Osteocyte (in vitro differentiated cells): ENCODE data around the gene NOS1AP. TPM values are rescaled to one million over a fixed set of nuclear protein-coding genes. Genes with fewer than 3 reads are reported as not detected.

Experiments used
- DNase-seq: peaks from one replicate; pipeline ENCODE4 v3.0.0; 2021; ENCODE audit warnings: mixed read lengths; ENCODE audit not compliant: unreplicated experiment; ENCODE audit errors: extremely low spot score
- H3K27ac Mint-ChIP-seq: one replicate; pipeline ENCODE4 v1.8.0; 2021; ENCODE audit warnings: mild to moderate bottlenecking, mixed read lengths; ENCODE audit not compliant: unreplicated experiment
- H3K27me3 Mint-ChIP-seq: one replicate; pipeline ENCODE4 v1.8.0; 2021; ENCODE audit warnings: mixed read lengths; ENCODE audit not compliant: unreplicated experiment
- H3K36me3 Mint-ChIP-seq: one replicate; pipeline ENCODE4 v1.8.0; 2021; ENCODE audit warnings: mixed read lengths; ENCODE audit not compliant: unreplicated experiment
- H3K4me1 Mint-ChIP-seq: one replicate; pipeline ENCODE4 v1.8.0; 2021; ENCODE audit warnings: mixed read lengths; ENCODE audit not compliant: unreplicated experiment
- H3K4me3 Mint-ChIP-seq: one replicate; pipeline ENCODE4 v1.8.0; 2021; ENCODE audit warnings: mild to moderate bottlenecking, moderate library complexity, mixed read lengths; ENCODE audit not compliant: unreplicated experiment
- H3K9me3 Mint-ChIP-seq: one replicate; pipeline ENCODE4 v1.8.0; 2021; ENCODE audit warnings: mixed read lengths; ENCODE audit not compliant: unreplicated experiment
- long read RNA-seq: library from polyadenylated mRNA; unstranded; transcript quantifications from one replicate; pipeline ENCODE4 v2.0.0, GENCODE V29; 2021
- total RNA-seq: library from RNA; stranded (reverse); gene quantifications from 2 replicates; pipeline ENCODE4 v1.2.1, GENCODE V29; 2021
- TF ChIP-seq, protein P1 (sequence below): fragments of 200-600 bp; sonication (generic); IDR thresholded peaks from 2 replicates; pipeline ENCODE4 v1.5.0; 2021; ENCODE audit warnings: antibody characterized with exemption, mild to moderate bottlenecking, moderate library complexity

The NOS1AP gene
- 2.5 and 2.9 TPM in 2 replicates for total RNA-seq
- long read RNA-seq: 0 reads

DNA sequence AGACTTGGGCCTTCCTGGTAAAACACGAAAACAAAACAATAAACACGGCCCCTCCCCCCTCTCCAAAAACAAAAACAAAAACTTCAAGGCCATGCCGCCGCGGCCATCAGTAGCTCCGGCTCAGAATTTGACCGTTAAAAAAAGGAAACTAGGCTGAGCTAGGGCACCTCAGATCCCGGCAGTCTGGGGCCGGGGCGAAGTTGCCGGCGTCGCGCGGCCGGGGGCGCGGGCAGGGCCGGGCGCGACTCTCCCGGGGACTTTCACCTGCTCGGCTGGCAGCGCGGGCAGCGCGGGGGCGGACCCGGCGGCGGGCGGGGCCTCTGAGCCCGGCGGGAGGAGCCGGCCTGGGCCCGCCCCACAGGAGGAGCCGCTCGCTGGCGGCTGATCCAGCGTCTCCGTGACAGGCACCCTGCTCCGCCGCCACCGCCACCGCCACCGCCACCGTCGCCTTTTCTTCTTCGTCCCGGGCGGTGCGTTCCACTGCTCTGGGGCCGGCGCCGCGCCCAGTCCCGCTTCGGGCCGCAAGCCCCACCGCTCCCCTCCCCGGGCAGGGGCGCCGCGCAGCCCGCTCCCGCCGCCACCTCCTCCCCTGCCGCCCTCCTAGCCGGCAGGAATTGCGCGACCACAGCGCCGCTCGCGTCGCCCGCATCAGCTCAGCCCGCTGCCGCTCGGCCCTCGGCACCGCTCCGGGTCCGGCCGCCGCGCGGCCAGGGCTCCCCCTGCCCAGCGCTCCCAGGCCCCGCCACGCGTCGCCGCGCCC lies at the start of gene NOS1AP:
Gene NOS1AP (plus strand): TSS at position 358 of the 760 bp plus-strand sequence. CDS start 487 bp downstream, outside the sequence.
- Mint-ChIP-seq H3K4me1 (peaks cover 19% of the 10 kb centered on the region), H3K27ac (no peak within 1 kb of the TSS)
- peak; percentile 86 for DNase-seq

DNA sequence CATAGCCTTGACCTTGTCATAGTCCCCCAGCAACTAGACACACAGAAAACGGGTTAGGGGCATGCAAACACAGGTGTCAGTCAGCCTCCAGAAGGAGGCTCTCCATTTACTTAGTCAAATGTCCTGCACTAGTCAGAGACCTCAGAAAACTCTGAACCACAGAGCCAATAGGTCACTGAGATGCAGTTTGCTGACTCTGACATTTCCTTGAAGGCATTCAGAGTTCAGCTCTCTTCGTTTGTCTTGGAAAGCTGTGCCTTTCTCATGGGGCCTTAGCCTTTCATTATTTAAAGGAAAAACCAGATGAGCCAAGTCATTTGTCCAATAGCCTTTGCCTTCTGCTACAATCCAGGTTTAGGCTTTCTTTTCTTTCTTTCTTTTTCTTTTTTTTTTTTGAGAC lies 49.3 kb upstream of the NOS1AP start:
- DNase-seq: no peak
- H3K27ac Mint-ChIP-seq: peak overlapping the region; percentile 84

More for the DNA sequence above, at the start of gene NOS1AP:
- Mint-ChIP-seq H3K9me3 (no peaks in the 10 kb centered on the region), H3K36me3 (no peaks in the 10 kb centered on the region), H3K27me3 (peaks cover 61% of the 10 kb centered on the region), H3K4me3 (peak within 1 kb of the TSS; percentile 77)
- TF ChIP-seq, protein P1, sequence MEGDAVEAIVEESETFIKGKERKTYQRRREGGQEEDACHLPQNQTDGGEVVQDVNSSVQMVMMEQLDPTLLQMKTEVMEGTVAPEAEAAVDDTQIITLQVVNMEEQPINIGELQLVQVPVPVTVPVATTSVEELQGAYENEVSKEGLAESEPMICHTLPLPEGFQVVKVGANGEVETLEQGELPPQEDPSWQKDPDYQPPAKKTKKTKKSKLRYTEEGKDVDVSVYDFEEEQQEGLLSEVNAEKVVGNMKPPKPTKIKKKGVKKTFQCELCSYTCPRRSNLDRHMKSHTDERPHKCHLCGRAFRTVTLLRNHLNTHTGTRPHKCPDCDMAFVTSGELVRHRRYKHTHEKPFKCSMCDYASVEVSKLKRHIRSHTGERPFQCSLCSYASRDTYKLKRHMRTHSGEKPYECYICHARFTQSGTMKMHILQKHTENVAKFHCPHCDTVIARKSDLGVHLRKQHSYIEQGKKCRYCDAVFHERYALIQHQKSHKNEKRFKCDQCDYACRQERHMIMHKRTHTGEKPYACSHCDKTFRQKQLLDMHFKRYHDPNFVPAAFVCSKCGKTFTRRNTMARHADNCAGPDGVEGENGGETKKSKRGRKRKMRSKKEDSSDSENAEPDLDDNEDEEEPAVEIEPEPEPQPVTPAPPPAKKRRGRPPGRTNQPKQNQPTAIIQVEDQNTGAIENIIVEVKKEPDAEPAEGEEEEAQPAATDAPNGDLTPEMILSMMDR: no peak

DNA sequence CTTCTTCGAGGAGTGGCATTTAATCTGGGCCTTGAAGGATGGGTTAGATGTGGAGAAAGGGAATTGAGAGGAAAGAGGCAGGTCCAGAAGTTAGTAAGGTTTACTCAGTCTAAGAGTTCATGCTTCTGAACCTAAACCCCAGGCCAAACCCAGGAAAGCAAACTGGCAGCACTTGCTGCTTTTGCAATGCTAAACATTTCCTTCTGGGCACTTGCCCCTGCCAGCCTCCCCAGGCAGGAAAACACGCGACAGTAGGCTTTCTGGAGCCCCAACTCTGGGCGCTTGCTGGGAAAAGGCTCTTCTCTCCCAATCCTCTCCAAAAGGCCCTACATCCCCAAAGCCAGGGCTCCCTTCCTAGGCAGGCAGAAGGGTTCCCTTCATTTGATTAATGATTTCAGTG lies 48.4 kb upstream of the NOS1AP start:
- peak overlapping the region; percentile 93 for H3K4me3 Mint-ChIP-seq
- DNase-seq: no peak
- TF ChIP-seq, protein P1: no peak
- H3K27me3 Mint-ChIP-seq: no peaks in the 10 kb centered on the region
- H3K36me3 Mint-ChIP-seq: peaks cover 32% of the 10 kb centered on the region
- peak overlapping the region; percentile 84 for H3K27ac Mint-ChIP-seq
- H3K4me1 Mint-ChIP-seq: peaks cover 50% of the 10 kb centered on the region
- H3K9me3 Mint-ChIP-seq: no peaks in the 10 kb centered on the region

More for the DNA sequence above, 49.3 kb upstream of the NOS1AP start:
- Mint-ChIP-seq H3K4me3 (peak overlapping the region; percentile 93), H3K36me3 (peaks cover 41% of the 10 kb centered on the region), H3K4me1 (peaks cover 50% of the 10 kb centered on the region), H3K9me3 (no peaks in the 10 kb centered on the region), H3K27me3 (no peaks in the 10 kb centered on the region)
- TF ChIP-seq, protein P1: no peak

DNA sequence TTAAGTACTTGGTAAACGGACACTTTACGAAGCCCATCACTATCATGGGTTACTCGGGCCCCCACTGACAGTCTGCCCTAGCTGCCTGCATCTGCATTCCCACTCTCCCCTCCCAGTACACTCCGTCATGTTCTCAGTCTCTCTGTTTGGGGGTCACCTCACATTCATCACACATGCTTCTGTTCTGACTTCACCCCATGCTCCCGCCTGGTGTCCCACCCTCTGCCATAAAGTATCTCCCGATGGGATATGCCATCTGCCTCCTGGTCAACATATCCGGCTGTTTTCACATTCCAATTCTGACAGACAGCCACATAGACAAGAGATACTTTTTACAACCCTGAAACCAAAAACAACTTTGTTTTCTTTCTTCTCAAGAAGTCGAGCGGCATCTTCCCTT lies 46.9 kb upstream of the NOS1AP start:
- Mint-ChIP-seq H3K9me3 (peaks cover 9% of the 10 kb centered on the region), H3K27ac (peak overlapping the region; percentile 84), H3K27me3 (no peaks in the 10 kb centered on the region), H3K36me3 (peaks cover 17% of the 10 kb centered on the region), H3K4me1 (peaks cover 50% of the 10 kb centered on the region), H3K4me3 (peak overlapping the region; percentile 93)
- TF ChIP-seq, protein P1: no peak
- no peak for DNase-seq

DNA sequence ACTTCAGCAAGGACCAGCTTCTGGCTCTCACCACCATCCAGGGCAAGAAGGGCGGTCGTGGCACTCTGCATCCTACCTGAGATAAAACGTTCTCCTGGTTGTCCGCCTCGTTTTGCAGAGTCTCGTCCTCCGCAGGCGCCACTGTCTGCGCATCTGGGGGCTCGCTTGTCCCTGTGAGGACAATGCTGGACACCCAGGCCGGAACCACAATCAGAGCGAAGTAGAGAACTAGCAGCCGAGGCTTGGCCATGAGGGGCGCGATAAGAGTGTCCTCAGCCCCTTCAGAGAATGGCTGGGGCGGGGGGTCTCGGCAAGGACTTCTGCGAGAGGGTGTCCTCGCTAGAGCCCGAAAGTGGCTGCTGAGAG lies 46.3 kb upstream of the NOS1AP start:
- Mint-ChIP-seq H3K27me3 (no peaks in the 10 kb centered on the region), H3K36me3 (peaks cover 12% of the 10 kb centered on the region), H3K4me1 (peaks cover 50% of the 10 kb centered on the region), H3K27ac (peak overlapping the region; percentile 84), H3K9me3 (peaks cover 9% of the 10 kb centered on the region), H3K4me3 (peak overlapping the region; percentile 93)
- TF ChIP-seq, protein P1: no peak
- no peak for DNase-seq
